GM19023 (cell line): ENCODE measurements around the gene DPH1.

Experiments
- ATAC-seq: cut with Tn5 transposase; IDR thresholded peaks from one replicate; pipeline ENCODE4 v1.9.1; 2021; ENCODE audit warnings: mild to moderate bottlenecking, moderate library complexity; ENCODE audit not compliant: unreplicated experiment

Gene DPH1

DNA sequence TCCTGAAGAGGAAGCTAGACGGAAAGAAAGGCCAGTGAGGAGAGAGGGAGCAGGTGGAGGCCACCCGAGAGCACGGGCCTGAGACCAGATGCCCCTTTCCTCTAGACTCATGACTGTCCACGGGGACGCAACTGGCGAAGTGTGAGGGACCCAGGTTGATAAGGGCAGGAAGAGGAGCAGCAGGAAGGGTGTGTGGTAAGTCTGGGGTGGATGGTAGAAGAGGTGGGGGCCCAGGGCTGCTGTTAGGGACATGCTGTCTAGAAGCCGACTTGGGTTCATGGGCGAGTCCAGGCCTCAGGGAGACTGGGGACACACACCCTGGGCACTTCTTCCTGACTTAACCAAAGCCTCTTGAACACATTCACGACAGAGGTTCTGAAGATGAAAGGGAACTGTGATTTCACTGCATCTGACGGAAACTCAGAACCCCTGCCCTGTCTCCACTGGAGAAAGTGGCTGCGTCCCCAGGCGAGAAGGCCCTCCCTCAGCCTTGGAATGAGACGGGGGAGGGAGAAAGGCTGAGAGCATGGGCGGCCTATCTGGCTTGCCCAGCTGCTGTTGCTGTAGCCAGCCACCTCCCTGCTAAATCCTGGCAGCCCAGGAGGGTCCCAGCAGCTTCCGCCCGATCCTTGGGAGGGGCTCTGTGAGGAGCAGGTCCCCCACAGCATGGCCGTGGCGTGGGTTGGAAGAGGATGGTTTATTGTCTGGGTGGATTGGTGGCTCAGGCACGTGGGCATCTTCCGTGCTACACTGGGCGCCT is 30.9 kb downstream of the DPH1 start:
- ATAC-seq = no peak

DNA sequence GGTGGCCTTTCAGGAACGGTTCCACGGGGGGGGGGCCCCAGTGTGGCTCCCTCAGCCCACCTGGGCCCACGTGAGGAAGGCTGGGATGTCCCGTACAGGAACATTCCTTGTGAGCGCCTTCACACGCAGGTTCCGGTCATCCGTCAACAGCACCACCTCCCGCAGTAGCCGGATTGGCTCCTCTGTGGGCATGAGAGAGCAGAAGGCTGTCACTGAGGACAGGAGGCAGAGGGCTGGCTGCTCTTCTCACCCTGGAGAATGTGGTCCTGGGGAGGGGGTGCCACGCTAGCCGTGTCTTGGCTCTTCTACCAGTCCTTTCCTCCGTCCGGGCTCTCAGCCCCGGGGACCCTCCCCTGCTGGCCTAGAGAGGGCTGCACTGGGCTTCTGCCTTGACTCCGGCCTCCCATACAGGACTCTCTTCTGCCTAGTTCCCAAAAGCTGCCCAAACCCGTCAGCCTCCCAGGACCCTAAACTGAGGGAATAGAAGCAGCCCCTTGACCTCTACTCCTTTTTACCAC is 31.5 kb downstream of the DPH1 start:
- no peak for ATAC-seq

DNA sequence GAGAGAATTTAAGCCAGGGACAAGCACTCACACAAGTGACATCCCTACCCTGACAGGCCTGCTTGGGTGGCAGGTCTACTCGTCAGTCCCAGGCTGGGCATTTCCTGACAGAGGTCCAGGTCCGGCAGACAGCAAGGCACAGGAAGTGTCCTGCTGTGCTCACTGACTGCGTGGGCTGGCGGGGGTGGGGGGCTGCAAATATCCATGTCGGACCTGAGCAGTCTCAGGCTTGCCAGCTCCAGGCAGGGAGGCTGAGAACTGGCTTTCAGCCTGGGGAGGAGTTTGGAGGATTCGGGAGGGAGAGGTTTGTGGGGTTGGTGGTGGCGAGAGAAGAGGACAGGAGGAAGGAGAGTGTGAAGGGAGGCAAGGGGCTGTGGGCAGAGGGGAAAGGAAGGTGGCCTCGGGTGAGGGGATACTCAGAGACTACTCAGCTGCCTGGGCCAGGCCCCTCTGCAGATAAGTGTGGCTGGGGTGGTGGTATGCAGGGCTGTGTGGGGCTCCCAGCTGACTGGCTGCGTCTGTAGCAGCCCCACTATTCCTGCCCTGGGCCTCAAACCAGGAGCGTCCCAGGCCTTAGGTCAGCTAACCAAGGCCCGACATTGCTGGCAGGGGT is 32.7 kb downstream of the DPH1 start:
- no peak for ATAC-seq

DNA sequence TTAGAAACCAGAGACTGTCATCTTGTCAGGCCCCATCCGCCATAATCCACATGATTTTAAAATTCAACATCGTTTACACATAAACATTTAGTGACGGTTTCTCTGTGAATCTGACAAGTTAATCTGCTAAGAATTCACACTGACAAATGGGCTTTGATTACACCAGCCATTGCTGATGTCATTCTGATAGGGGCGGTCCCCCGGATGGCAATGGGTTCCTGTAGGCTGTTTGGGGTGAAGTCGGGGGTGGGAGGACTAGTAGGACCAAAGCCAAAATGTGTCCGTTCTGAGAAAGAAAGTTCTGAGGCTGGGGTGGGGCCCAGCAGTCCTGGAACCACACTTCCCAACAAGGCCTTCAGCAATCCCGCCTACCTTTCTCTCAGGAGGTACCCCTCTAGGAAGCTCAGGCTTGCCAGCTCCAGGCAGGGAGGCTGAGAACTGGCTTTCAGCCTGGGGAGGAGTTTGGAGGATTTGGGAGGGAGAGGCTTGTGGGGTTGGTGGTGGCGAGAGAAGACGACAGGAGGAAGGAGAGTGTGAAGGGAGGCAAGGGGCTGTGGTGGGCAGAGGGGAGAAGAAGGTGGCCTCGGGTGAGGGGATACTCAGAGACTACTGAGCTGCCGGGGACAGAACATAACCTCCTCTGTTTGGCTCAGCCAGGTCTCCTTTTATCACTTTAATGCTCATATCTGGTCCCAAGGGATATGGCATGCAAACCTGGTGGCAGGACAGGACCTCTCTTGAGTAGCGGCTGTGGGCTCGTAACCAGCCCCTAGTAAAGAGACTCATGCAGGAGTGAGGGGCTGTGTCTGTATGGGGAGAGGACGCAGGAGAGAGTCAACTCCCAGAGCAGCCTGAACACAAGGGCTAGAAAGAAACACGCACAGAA is 33.6 kb downstream of the DPH1 start:
- no peak for ATAC-seq

DNA sequence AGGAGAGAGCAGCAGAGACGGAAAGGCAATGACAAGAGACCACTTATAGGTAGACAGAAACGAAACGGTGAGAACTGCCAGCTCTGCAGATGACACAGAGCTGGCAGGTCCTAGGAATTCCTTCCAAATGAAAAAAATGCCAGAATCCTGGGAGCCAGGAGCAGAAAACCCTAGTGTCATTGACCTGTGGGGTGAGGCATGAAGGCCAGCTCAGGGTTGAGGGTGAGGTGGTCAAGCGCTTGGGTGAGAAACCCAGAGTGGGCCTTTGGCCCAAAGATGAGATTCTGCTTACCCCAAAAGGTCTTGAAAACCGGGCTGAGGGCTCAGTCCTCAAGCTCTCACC is 34.2 kb downstream of the DPH1 start:
- no peak for ATAC-seq

DNA sequence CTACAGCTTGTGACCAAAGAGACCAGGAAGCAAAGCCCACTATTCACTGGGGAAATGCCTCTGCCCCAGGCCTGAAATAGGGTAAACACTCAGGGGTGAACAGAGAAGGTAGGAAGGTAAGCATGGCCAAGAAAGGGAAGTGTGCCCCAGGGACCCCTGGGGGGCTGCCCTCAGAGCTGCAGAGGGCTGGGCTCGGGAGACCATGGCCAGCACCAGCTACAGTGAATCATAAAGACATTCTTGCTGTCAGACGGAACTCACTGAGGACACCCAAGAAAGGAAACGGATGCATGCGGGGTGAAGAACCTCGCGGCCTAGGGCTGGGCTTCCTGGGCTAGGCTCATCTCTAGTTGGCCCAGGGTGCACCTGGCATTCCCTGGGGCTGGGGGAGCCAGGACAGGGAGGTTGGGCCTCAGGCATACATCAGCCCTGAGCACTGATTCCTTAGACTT is 34.6 kb downstream of the DPH1 start:
- no peak for ATAC-seq

DNA sequence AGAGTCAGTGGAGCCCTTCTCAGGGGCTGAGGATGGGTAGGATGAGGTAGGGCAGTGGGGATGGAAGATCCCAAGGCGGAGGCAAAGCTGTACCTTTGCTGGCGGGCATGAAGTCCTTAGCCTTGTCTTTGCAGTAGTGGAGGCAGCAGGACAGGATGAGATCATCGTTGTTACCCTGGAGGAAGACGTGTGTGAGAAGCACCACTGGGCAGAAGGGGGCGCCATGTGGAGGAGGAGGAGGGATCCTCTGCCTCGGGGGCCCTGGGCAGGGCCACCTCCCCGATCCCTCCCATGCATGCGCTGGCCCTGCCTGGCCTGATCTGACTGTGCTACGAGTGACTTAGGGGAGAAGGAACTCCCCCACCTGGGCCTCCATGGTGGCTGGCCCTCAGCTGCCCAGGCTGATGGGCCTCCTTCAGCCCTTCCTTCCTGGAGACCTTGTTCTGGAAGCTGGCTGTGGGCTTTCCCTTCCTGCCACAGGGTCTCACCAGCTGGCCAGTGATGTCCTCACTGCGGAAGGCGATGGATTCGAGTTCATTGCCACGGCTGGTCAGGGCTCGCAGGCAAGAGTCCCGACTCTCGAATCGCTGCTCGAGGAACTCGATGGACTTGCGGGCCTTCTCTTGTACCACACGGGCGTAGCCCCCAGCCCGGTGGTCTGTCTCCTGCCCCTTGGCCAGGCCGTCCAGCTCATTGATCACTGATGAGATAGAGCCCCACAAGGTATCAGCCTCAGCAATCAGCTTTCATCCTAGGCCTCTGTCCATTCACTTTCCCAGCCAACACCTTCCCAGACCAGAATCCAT is 35.2 kb downstream of the DPH1 start:
- ATAC-seq = no peak

DNA sequence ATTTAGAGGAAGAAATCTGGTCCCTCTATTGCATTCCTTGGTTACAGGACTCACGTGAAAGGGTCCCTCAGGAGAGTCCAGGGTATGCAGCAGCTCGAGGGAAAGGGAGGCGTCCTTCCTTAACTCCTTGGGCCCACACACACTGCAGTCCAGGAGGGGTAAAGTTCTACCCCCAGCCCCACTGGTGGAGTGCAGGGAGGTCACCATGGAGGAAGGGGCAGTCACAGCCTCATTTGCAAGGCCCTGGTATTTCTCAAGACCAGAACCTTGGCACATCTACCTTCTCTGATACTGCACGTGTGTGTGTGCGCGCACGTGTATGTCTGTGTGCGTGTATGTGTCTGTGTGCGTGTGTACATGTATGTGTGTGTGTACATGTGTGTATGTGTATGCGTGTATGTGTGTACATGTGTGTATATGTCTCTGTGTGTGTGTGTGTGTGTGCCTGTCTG is 36.0 kb downstream of the DPH1 start:
- ATAC-seq = no peak

DNA sequence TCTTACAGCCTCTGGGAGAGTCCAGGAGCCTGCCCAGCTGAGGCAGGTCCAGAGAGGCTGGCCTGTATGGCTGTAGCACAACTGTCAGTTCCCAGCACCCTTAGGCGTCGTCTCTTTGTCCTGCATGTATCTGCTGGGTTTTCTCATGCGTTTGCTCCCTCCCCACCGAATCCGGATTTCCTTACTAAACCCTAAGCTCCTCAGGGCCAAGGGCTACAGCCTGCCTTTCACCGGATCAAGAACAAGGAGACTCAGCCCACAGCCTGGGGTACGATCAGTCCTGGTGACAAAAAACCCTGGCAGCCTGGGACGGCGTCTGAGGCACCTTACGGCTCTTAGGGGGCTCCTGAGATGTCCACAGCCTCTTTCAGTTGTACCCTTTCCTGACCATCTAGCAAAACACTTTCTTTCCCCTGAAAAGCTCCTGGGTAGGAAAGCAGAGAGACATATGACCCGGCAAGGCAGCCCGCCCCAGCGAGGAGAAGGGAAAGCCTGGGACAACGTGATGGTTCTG is 37.2 kb downstream of the DPH1 start:
- no peak for ATAC-seq

DNA sequence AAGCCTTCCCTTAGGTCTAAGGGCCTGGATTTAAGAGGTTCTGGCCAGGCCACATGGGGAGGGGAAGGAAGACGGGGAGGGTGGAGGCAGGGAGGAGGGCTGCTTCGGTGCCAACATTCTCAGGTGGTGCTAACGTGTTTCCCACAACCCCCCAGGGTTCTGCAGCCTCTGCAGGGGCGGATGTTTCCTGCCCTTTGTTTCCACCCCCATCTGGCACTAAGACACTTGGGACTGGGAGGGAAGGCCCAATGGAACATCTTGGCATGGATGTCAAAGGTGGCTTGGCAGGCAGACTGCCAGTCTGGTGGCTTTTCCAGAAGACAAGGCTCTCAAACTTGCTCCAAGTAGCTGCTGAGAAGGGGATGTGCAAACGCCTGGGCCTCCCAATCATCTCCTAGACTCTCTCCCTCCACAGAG is 37.7 kb downstream of the DPH1 start:
- ATAC-seq = no peak

DNA sequence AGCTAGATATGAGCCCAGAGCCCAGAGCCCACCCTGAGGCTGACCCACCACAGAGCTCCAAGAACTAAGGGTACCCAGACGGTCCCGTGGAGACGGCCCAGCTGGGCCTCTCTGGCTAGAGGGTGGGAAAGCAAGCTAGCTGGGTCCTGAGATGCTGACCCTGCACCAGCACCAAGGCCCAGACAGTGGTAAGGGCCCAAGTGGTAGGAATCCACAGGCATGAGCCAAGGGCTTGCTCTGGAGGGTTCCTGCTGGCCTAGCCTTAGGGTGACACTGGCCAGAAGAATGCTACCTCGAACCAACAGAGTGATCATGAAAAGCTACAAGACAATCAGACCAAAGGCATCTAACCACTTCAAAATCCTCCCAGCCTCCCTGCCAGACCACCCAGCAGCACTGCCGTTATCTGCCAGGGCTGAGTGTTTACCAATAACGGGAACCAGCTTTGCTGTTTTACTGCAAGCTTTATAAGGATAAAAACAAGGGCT is 38.1 kb downstream of the DPH1 start:
- ATAC-seq = no peak

DNA sequence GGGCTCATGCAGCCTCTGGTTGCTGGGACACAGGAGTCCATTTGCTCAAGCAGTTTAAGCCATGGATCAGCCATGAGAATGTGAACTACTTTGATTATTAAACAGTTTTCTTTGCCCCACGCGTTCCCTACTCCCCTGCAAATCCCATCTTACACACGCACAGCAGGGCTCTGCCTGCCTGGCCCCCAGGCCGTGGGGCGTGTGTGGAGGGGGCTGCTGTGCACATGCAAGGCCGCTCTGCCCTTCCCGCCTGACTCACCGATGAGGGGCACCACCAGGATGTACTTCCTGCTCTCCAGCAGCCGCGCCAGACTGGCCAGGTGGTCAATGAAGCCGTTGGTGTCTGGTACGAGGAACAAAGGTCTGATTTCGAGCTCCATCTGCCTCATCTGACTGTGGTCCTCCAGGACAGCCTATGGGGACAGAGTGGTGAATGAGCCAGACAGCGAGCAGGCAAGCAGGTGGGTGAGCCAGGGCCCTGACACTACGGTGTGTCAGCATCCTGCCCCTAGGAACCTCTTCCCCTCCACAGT is 38.6 kb downstream of the DPH1 start:
- no peak for ATAC-seq

DNA sequence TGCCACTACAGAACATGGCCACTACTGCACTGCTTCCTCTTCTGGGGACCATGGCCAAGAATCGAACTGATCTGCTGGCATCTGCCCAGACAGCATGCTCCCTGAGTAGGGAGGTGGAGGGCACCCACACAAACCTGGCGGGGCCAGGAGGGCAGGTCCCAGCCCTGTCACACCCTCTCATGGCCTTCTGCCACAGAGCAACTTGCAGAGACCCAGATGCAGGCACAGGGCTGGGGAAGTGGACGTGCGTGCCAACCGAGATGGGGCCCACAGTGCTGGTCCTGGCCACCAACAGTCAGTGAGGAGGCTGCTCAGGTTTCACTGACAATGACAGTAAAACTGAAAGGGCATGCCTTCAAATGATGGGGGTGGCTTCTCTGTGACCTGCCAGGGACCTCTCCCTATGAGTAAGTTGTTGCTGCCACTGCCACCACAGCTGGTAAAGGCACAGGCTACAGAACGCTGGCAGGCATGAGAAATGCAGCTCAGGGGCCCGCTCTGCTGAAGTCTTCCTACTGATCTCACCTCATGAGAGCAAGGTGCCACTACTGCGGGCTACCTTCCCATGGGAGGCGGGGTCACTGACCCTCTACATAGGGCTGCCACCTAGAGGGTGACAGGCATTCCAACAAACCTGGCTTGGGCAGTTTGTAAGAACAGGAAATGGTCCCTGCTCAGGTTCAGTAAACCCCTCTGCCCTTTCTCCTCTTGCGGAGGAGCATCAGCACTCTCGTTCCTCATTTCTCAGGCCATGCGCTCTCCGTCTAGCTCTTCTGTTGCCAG is 40.5 kb downstream of the DPH1 start:
- ATAC-seq = peak; percentile 80

DNA sequence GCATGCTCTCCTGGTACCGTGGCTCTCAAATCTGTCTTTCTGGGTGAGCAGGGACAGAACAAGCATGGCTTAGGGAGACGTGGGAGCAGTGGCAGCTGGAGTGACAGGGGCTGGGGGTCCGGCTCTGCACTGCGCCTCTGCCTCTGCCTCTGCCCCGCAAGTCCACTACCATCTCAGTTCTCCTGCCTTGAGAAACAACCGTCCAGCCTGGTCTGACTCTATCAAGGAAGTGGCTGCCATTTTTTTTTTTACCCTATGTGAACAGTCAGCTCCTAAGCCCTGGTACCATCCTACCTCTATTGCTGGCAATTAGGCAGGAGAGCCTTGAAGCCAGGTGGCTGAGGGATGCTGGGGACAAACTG is 41.1 kb downstream of the DPH1 start:
- no peak for ATAC-seq

DNA sequence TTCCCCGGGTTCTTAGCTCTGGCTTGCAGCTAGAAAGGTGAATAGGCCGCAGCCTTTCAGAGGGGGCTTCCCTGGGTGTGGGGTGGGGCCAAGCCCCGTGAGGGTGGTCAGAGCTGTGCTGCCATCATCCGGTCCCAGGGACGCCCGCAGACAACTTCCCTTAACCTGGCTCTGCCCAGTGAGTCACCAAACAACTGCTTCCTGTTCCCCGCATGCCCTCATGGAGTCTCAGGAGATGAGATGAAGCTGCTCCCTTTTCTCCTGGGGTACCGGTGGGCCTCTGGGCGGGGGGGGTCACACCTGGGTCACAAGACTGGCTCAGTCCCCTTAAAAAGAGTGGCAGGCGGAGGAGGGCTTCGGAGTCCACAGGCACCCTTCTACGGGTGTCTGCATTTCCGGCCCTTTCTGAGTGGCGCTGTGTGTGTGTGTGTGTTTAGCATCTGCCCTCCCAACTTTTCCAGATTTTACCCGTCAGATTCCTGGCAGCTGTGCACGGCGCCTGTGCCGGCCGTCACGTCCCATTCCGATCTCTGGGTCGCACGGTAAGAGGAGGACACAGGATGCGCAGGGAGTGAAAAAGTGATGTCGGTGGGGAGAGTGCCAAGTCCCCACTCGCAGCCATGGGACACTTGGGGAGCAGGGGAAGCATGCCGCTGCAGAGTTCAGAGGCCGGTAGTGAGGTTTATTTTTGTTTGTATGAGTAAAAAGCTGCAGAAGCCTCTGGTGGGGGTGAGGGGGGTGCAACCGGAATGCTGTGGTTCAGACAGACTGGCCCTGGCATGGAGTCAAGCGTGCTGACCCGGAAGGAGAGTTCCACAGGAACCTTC is 41.7 kb downstream of the DPH1 start:
- no peak for ATAC-seq

DNA sequence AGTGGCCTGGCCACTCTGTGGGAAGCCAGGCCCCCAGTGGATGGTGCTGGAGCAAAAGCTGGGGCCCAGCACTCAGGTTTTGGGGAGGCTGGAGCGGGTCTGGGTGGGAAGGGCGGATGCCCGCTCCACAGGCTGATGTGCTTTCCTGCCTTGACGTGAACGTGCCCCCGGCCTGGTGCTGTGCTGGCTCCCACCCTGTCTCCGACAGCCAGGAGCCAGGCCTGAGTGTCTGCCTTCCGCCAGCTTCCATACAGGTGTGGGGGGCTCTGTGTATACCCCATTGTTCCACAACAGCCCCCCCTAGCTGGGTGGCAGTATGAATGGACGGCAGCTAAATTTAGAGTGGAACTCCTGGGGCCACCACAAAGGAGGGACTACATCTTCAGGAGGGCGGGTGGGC is 45.0 kb downstream of the DPH1 start:
- no peak for ATAC-seq

DNA sequence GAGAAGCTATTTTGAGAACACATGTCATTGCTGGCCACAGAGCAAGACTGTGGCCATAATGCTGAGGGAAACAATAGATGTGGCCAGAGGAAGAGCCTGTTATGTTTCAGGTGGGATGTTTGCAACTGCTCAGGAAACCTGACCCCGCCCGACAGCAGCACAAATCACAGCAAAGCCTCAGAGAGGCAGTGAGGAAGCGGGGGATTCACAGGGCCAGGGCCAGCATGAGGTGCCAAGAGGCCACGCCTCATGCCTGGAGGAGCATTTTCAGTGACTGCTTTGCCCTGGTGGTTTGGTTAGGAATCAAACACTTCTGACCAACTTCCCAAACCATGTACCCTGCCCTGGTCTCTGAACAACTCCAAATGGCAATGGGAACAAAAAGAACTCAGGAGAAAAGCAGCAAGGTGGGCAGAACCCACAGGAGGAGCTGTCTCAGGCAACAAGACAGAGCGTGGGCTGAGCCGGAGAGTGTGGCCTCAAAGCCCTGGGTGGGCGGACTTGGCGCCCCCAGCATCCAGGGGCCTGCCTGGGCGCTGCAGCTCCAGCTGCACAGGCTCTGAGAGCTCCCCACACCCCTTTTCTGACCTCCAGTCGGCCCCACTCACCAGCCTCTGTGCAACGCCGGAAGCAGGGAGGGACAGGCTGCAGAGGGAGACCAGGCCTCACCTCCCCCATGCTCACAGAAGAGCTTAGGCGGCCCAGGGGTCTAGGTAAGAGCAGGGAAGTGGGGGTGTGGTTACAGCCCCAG is 45.6 kb downstream of the DPH1 start:
- ATAC-seq = no peak
